Spinal cord (tissue), 10 donors: ENCODE measurements around the gene KRTAP10-5. TPM values are rescaled to one million over a fixed set of nuclear protein-coding genes. Genes with fewer than 3 reads are reported as not detected.
A peak's percentile ranks its signal among the peaks of the same experiment; 100 is the strongest.
"Not testable (repeated sequence)": the region's sequence is repeated elsewhere in the genome, so short reads cannot be mapped to it uniquely, and the experiment has no call there.

Experiments used
- DNase-seq, 6 donors: peaks; one replicate each; pipeline versions ENCODE4 v3.0.0 to v3.0.0-alpha.2; 2013 to 2015; ENCODE audit warnings: low spot score in 6 of 6, low read depth in 4 of 6
- H3K27ac ChIP-seq: one replicate; pipeline ENCODE4 v1.5.1; 2013; ENCODE audit warnings: low read depth, low read length, control low read depth
- H3K27me3 ChIP-seq: one replicate; pipeline ENCODE4 v1.6.1; 2013; ENCODE audit warnings: low read length; ENCODE audit not compliant: control insufficient read depth, insufficient read depth
- H3K36me3 ChIP-seq: one replicate; pipeline ENCODE4 v1.6.1; 2013; ENCODE audit warnings: low read length; ENCODE audit not compliant: control insufficient read depth, insufficient read depth
- H3K4me1 ChIP-seq: one replicate; pipeline ENCODE4 v1.6.1; 2013; ENCODE audit warnings: low read length; ENCODE audit not compliant: control insufficient read depth, insufficient read depth
- H3K4me3 ChIP-seq: one replicate; pipeline ENCODE4 v1.5.1; 2013; ENCODE audit warnings: low read depth, low read length, control low read depth
- H3K9me3 ChIP-seq: one replicate; pipeline ENCODE4 v1.6.1; 2013; ENCODE audit warnings: low read length; ENCODE audit not compliant: control insufficient read depth, insufficient read depth
- WGBS: methylation state at CpG from one replicate; pipeline ENCODE4 v1.1.5; 2013; ENCODE audit warnings: missing lambda C conversion rate; ENCODE audit not compliant: insufficient coverage; 5-methylcytosine and 5-hydroxymethylcytosine counted together
- polyA plus RNA-seq, 2 donors: library from polyadenylated mRNA; unstranded; fragments of 120-200 nt; gene quantifications; one replicate each; pipeline ENCODE4 v1.2.1, GENCODE V29; 2013; ENCODE audit not compliant: insufficient read length in 2 of 2
- total RNA-seq, 2 donors: library from RNA; depleted of rRNA in 1 of 2; stranded (reverse); fragments of 120-200 nt in 1 of 2; fragments of >200 nt in 1 of 2; gene quantifications; one replicate each; pipeline versions ENCODE4 v1.2.3 to v1.2.4, GENCODE V29; 2013 to 2014
- donor health status: healthy.

Gene KRTAP10-5
- total and polyA plus RNA-seq, 4 donors = not detected

GRCh38 chr21:44593598-44594405, 13.4 kb upstream of the KRTAP10-5 start:
- Histone ChIP-seq H3K36me3 (no peaks in the 10 kb centered on the region), H3K9me3 (no peaks in the 10 kb centered on the region), H3K27me3 (no peaks in the 10 kb centered on the region), H3K27ac (no peak overlapping the region), H3K4me3 (no peak overlapping the region), H3K4me1 (peaks cover 6% of the 10 kb centered on the region)
- no peak for DNase-seq
- WGBS = 51% methylated on average over 18 of the region's 20 CpGs

GRCh38 chr21:44592446-44593311, 12.3 kb upstream of the KRTAP10-5 start, which contains the start of gene KRTAP10-6:
Gene KRTAP10-6 (minus strand): TSS chr21:44592505. CDS start chr21:44592484, 21 bp downstream.
- Histone ChIP-seq H3K4me1 (peaks cover 6% of the 10 kb centered on the region), H3K27me3 (no peaks in the 10 kb centered on the region), H3K9me3 (no peaks in the 10 kb centered on the region), H3K27ac (no peak within 1 kb of the TSS), H3K36me3 (no peaks in the 10 kb centered on the region), H3K4me3 (no peak within 1 kb of the TSS)
- 66% methylated on average over 29 of the region's 33 CpGs for WGBS
- no peak for DNase-seq

- H3K9me3 ChIP-seq, H3K4me1 ChIP-seq, DNase-seq, H3K36me3 ChIP-seq, H3K4me3 ChIP-seq, H3K27ac ChIP-seq, H3K27me3 ChIP-seq: not testable (repeated sequence)
- WGBS = no CpG with 5 or more reads among the region's 4 CpGs
These were observed 11.4 kb upstream of the KRTAP10-5 start for GRCh38 chr21:44591801-44592130.

- H3K36me3 ChIP-seq, H3K27ac ChIP-seq, H3K9me3 ChIP-seq, H3K4me1 ChIP-seq, H3K27me3 ChIP-seq, H3K4me3 ChIP-seq: not testable (repeated sequence)
- WGBS = 66% methylated on average over 8 of the region's 19 CpGs
- peak in 1 of 6 donors; percentile 22 for DNase-seq
These were observed 10.7 kb upstream of the KRTAP10-5 start for GRCh38 chr21:44590897-44591800.

- no peaks in the 10 kb centered on the region for H3K36me3 ChIP-seq
- H3K9me3 ChIP-seq = no peaks in the 10 kb centered on the region
- peaks cover 3% of the 10 kb centered on the region for H3K27me3 ChIP-seq
- peaks cover 6% of the 10 kb centered on the region for H3K4me1 ChIP-seq
- WGBS = 68% methylated on average over 8 of the region's 10 CpGs
- H3K4me3 ChIP-seq = no peak overlapping the region
- DNase-seq = no peak
- no peak overlapping the region for H3K27ac ChIP-seq
These were observed 9.9 kb upstream of the KRTAP10-5 start for GRCh38 chr21:44590311-44590721.

GRCh38 chr21:44589586-44590305, 9.3 kb upstream of the KRTAP10-5 start:
- Histone ChIP-seq H3K27ac (no peak overlapping the region), H3K9me3 (no peaks in the 10 kb centered on the region), H3K36me3 (no peaks in the 10 kb centered on the region), H3K4me3 (no peak overlapping the region), H3K27me3 (peaks cover 7% of the 10 kb centered on the region), H3K4me1 (peaks cover 6% of the 10 kb centered on the region)
- DNase-seq = no peak
- 82% methylated on average over 23 of the region's 24 CpGs for WGBS

- Histone ChIP-seq H3K9me3 (no peaks in the 10 kb centered on the region), H3K4me3 (no peak overlapping the region), H3K27me3 (peaks cover 7% of the 10 kb centered on the region), H3K27ac (no peak overlapping the region), H3K4me1 (peaks cover 6% of the 10 kb centered on the region), H3K36me3 (no peaks in the 10 kb centered on the region)
- WGBS = 100% methylated on average over 2 of the region's 2 CpGs
- no peak for DNase-seq
These were observed 8.7 kb upstream of the KRTAP10-5 start for GRCh38 chr21:44589094-44589493.

GRCh38 chr21:44585892-44586291, 5.5 kb upstream of the KRTAP10-5 start:
- H3K9me3 ChIP-seq = no peaks in the 10 kb centered on the region
- H3K36me3 ChIP-seq = no peaks in the 10 kb centered on the region
- no peaks in the 10 kb centered on the region for H3K4me1 ChIP-seq
- no peak for DNase-seq
- H3K27ac ChIP-seq = no peak overlapping the region
- H3K4me3 ChIP-seq = no peak overlapping the region
- H3K27me3 ChIP-seq = peaks cover 7% of the 10 kb centered on the region
- 85% methylated on average over 3 of the region's 3 CpGs for WGBS

- H3K36me3 ChIP-seq = no peaks in the 10 kb centered on the region
- no peaks in the 10 kb centered on the region for H3K9me3 ChIP-seq
- H3K27ac ChIP-seq = no peak overlapping the region
- H3K4me3 ChIP-seq = no peak overlapping the region
- H3K27me3 ChIP-seq = peaks cover 7% of the 10 kb centered on the region
- no peaks in the 10 kb centered on the region for H3K4me1 ChIP-seq
- no peak for DNase-seq
- 87% methylated on average over 3 of the region's 6 CpGs for WGBS
These were observed 3.4 kb upstream of the KRTAP10-5 start for GRCh38 chr21:44583800-44584147.
